22Rv1 (cell line): ENCODE results near the gene MAGI1.

ENCODE experiments used
- H3K27ac ChIP-seq: fragments of 450-650 bp; 2 replicates; pipeline ENCODE4 v1.5.1; 2017
- ZFX ChIP-seq: fragments of 450-650 bp; IDR thresholded peaks from 2 replicates; pipeline ENCODE4 v1.6.1; 2017; ENCODE audit warnings: antibody characterized with exemption, borderline replicate concordance
- TF ChIP-seq, protein P1 (sequence below): fragments of 450-650 bp; IDR thresholded peaks from 2 replicates; pipeline ENCODE4 v1.5.1; 2017; ENCODE audit warnings: mild to moderate bottlenecking

Gene MAGI1

DNA sequence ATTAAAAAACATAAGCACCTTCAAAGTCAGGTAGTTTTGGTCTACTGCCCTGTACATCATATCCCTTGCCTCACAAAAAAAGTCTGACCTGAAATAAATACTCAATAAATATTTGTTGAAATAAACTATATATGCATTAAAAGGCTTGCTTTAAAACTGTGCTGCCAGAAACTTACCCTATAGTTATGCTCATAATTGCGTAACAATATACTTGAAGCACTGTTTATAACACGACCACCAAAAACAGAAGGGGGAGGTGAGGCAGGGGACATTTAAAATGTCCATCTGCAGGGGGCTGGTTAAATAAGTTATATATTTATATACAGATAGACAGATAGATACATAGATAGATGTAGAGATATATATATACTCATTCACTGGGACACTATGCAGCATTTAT is 549.5 kb downstream of the MAGI1 start:
- H3K27ac ChIP-seq = no peak overlapping the region
- no peak for TF ChIP-seq ZFX
- TF ChIP-seq, protein P1, sequence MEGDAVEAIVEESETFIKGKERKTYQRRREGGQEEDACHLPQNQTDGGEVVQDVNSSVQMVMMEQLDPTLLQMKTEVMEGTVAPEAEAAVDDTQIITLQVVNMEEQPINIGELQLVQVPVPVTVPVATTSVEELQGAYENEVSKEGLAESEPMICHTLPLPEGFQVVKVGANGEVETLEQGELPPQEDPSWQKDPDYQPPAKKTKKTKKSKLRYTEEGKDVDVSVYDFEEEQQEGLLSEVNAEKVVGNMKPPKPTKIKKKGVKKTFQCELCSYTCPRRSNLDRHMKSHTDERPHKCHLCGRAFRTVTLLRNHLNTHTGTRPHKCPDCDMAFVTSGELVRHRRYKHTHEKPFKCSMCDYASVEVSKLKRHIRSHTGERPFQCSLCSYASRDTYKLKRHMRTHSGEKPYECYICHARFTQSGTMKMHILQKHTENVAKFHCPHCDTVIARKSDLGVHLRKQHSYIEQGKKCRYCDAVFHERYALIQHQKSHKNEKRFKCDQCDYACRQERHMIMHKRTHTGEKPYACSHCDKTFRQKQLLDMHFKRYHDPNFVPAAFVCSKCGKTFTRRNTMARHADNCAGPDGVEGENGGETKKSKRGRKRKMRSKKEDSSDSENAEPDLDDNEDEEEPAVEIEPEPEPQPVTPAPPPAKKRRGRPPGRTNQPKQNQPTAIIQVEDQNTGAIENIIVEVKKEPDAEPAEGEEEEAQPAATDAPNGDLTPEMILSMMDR = no peak

DNA sequence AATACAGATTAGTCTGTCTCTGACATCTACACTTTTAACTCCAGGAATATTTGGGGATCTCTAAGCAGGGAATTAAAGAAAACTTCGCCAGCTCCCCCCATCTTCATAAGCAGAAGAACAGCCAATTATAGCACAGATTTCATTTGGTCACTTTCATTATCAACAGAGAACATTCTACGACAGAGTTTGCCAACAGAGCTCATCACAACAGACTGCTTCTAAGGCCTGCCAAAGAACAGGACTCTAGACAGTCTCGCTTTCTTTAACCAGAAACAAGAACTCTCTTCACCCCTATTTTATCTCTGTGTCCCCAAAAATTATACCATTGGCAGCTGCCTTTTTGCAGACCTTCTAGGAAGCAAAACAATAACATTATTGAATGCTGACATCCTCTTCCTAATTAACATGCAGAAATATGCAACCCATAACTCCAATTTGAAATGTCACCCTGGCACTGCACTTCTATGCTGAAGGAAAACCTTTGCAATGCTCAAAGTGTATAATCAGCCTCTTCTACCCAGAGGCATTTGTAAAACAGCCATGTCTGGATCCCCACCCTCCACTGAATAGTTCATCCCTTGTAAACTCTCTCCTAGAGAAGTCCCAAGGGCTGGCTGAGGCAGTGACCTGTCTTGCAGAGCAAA is 552.8 kb downstream of the MAGI1 start:
- H3K27ac ChIP-seq = no peak overlapping the region
- no peak for TF ChIP-seq ZFX
- TF ChIP-seq, protein P1 = no peak

DNA sequence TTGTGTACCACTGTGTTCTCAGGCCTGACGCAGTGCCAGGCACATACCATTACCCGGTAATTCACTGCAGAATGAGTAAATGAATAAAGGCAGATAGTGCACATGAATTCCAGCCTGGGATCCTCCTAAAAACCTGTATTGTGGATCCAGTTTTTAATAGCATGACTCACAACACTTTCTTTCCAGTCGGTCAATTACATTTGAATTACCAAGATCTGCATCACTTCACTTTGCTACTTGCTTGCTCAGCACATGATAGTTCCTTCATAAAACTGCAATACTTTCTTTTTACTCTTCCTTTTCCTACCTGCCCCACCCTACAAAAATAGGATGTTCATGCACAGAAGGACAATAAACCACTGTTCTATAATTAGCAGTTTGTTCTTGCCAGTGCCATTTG is 553.8 kb downstream of the MAGI1 start:
- H3K27ac ChIP-seq = no peak overlapping the region
- TF ChIP-seq ZFX = no peak
- TF ChIP-seq, protein P1 = no peak

DNA sequence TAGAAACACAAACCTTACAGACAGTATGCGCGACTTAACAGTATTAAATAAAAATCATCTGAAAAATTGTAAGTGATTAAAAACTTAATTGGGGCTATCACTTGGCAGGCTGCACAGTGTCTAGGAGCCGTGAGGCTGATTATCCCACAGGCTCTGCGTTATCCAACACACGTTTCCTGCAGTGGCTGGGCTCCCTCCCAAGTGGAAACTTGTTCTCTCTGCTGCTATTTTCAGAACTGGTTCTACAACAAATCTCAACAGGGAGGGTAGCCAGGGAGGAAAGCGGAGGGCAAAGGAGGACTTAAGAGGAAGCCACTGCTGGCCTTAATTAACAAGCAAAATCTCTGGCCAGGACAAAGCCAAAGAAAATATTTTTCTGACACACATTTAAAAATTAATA is 555.2 kb downstream of the MAGI1 start:
- TF ChIP-seq, protein P1 = no peak
- no peak for TF ChIP-seq ZFX
- no peak overlapping the region for H3K27ac ChIP-seq

DNA sequence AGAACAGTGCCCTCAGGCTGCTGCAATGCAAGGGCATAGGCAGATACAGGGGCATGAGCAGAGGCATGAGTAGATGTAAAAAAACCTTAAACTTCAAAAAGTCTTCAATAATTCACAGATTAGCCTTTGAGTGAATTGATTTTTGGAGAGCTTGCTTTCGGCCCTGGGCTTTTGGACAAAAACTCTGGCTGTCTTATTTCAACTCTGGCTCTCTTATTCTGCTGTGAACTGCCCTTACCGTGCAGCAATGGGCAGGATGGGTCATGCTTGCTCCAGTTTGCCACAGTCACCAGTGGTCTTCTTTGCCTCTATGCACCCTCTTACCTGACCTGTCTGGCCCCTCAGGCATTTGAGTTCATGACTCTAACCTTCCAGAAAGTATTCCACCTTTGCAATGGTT is 555.7 kb downstream of the MAGI1 start:
- H3K27ac ChIP-seq = no peak overlapping the region
- TF ChIP-seq ZFX = no peak
- TF ChIP-seq, protein P1 = no peak

DNA sequence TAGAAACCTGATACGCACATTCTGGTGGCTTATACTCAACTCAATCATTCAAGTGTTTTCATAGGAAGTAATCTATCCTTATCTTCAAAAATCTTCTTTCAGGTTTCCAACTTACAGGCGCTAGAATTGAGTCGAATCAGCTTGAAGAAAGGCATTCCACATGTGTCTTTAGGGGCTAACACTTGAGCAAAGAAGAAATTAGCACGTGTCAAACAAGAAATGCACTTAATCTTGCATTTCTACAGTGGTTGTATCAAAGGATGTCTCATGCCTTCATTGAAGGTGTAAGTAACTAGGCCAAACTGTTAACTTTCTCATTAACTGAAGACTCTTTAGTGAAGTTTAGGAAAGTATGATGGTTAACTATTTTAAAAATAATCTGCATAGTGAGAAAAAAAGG is 557.6 kb downstream of the MAGI1 start:
- TF ChIP-seq, protein P1 = no peak
- TF ChIP-seq ZFX = no peak
- no peak overlapping the region for H3K27ac ChIP-seq

DNA sequence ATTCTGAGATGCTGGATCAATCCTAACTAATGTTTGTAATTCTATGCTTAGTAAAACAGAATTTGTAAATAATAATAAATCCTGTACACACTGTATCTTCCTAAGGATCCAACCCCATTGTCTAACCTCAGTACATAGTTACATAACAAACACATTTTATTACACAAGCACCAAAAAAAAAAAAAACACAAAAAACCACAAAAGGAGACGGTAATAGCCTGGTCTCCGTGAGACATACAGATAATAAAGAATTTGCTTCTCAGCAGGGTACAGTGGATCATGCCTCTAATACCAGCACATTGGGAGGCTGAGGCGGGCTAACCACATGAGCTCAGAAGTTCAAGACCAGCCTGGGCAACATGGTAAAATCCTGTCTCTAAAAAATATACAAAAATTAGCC is 558.7 kb downstream of the MAGI1 start:
- H3K27ac ChIP-seq = no peak overlapping the region

More for the DNA sequence above, 558.7 kb downstream of the MAGI1 start:
- TF ChIP-seq ZFX = no peak
- TF ChIP-seq, protein P1 = no peak
